ENCODE data around the gene NATD1.

- TF ChIP-seq POLR2A (IDR thresholded peaks at IDR 0.05; ENCODE audit: low read depth) (no peak), POLR2AphosphoS5 (IDR thresholded peaks at IDR 0.05) (no peak)
- TF ChIP-seq, protein P1, sequence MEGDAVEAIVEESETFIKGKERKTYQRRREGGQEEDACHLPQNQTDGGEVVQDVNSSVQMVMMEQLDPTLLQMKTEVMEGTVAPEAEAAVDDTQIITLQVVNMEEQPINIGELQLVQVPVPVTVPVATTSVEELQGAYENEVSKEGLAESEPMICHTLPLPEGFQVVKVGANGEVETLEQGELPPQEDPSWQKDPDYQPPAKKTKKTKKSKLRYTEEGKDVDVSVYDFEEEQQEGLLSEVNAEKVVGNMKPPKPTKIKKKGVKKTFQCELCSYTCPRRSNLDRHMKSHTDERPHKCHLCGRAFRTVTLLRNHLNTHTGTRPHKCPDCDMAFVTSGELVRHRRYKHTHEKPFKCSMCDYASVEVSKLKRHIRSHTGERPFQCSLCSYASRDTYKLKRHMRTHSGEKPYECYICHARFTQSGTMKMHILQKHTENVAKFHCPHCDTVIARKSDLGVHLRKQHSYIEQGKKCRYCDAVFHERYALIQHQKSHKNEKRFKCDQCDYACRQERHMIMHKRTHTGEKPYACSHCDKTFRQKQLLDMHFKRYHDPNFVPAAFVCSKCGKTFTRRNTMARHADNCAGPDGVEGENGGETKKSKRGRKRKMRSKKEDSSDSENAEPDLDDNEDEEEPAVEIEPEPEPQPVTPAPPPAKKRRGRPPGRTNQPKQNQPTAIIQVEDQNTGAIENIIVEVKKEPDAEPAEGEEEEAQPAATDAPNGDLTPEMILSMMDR (IDR thresholded peaks at IDR 0.05), result no peak
Measured at GRCh38 chr17:21218831-21219380, 34.3 kb downstream of the NATD1 start.
